Lower leg skin (tissue), 4 donors: ENCODE results near the gene BIRC5. TPM values are rescaled to one million over a fixed set of nuclear protein-coding genes. Genes with fewer than 3 reads are reported as not detected.

Source experiments
- DNase-seq, 2 donors: peaks; one replicate each; pipeline ENCODE4 v3.0.0-alpha.2; 2019; ENCODE audit warnings: low spot score in 2 of 2
- H3K4me3 ChIP-seq: fragments of 200-600 bp; sonication (generic); 2 replicates; pipeline ENCODE4 v1.5.1; 2017; ENCODE audit warnings: mild to moderate bottlenecking, low read depth; ENCODE audit not compliant: poor library complexity, severe bottlenecking
- POLR2A ChIP-seq, 2 donors: fragments of 450-650 bp; IDR thresholded peaks; one replicate each; pipeline ENCODE4 v1.6.1; 2016 to 2017; ENCODE audit warnings: antibody characterized with exemption in 2 of 2, mild to moderate bottlenecking in 1 of 2, moderate library complexity in 1 of 2
- WGBS, 2 donors: methylation state at CpG; one replicate each; pipeline ENCODE4 v1.1.5; 2018; 5-methylcytosine and 5-hydroxymethylcytosine counted together
- intact Hi-C: fragments of 100-400 bp; cut with DNase I; formaldehyde crosslinking; loops from one replicate; pipeline ENCODE4 v1.15.0; 2023; ENCODE audit warnings: low total_unique reads
- total RNA-seq, 4 donors: library from RNA; depleted of rRNA; stranded (reverse); fragments of >200 nt; gene quantifications; one replicate each; pipeline ENCODE4 v1.1.0, GENCODE V29; 2016
- TF ChIP-seq, protein P1 (sequence below), 3 donors: fragments of 450-650 bp; IDR thresholded peaks; one replicate each; pipeline ENCODE4 v1.5.1; 2016; ENCODE audit warnings: antibody characterized with exemption in 3 of 3, mild to moderate bottlenecking in 3 of 3, moderate library complexity in 2 of 3

The BIRC5 gene
- total RNA-seq, 4 donors from 2014 or later = 1.8 to 6.7 (median 3.9) TPM

DNA sequence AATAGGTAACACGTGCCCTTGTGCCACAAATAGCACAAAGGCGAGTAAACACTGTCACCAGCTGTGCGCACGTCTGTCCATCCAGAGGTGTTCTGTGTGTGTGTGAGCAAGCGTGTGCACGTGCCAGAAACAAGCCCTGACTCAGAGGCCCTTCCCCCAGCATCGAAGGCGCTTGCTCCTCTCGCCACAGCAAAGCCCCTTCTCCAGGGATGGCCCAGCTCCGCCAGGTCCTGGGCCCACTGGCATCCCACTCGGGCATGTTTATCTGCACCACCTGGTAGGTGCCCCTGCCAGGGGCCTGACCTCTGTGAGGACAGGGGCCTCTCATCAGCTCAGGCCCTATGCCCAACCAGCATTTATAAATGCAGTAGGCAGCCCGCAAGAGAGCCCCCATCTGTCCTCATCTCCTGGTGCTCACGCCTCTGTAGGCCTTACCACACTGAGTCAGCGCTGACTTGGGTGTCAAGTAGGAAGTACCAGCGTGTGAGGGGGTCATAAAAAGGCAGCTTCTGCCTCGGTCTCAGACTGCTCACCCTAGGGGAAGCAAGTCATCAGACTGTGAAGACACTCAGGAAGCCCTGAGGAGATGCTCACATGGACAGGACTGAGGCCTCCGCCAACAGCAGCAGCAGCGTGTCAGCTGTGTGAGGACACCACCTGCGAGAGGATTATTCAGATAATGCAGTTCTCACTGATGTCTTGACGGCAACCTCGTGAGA is 28.1 kb downstream of the BIRC5 start:
- 77 to 78% methylated on average over 21 of the region's 21 CpGs for WGBS, 2 donors
- intact Hi-C loops = no loop called here
- TF ChIP-seq, protein P1, sequence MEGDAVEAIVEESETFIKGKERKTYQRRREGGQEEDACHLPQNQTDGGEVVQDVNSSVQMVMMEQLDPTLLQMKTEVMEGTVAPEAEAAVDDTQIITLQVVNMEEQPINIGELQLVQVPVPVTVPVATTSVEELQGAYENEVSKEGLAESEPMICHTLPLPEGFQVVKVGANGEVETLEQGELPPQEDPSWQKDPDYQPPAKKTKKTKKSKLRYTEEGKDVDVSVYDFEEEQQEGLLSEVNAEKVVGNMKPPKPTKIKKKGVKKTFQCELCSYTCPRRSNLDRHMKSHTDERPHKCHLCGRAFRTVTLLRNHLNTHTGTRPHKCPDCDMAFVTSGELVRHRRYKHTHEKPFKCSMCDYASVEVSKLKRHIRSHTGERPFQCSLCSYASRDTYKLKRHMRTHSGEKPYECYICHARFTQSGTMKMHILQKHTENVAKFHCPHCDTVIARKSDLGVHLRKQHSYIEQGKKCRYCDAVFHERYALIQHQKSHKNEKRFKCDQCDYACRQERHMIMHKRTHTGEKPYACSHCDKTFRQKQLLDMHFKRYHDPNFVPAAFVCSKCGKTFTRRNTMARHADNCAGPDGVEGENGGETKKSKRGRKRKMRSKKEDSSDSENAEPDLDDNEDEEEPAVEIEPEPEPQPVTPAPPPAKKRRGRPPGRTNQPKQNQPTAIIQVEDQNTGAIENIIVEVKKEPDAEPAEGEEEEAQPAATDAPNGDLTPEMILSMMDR (IDR thresholded peaks at IDR 0.05) = no peak
- no peak for TF ChIP-seq POLR2A (IDR thresholded peaks at IDR 0.05)
- H3K4me3 ChIP-seq = no peak overlapping the region
- no peak for DNase-seq

DNA sequence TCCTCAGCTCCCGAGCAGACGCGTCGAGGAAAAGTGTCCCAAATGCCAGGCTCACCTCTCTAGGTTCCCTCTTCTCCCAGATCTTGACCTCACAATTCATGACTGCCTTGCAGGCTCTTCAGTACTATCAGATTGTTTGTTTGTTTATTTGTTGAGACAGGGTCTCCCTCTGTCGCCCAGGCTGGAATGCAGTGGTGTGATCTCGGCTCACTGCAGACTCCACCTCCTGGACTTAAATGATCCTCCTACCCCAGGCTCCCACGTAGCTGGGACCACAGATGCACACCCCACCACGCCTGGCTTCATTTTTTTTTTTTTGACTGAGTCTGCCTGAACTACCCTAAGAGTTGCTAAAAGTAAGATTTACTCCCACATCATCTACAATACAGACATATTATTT is 33.3 kb downstream of the BIRC5 start:
- DNase-seq = no peak
- H3K4me3 ChIP-seq = no peak overlapping the region
- intact Hi-C loops = no loop called here
- no peak for TF ChIP-seq POLR2A (IDR thresholded peaks at IDR 0.05)
- TF ChIP-seq, protein P1 (IDR thresholded peaks at IDR 0.05) = no peak
- WGBS, 2 donors = 80 to 83% methylated on average over 8 of the region's 8 CpGs

DNA sequence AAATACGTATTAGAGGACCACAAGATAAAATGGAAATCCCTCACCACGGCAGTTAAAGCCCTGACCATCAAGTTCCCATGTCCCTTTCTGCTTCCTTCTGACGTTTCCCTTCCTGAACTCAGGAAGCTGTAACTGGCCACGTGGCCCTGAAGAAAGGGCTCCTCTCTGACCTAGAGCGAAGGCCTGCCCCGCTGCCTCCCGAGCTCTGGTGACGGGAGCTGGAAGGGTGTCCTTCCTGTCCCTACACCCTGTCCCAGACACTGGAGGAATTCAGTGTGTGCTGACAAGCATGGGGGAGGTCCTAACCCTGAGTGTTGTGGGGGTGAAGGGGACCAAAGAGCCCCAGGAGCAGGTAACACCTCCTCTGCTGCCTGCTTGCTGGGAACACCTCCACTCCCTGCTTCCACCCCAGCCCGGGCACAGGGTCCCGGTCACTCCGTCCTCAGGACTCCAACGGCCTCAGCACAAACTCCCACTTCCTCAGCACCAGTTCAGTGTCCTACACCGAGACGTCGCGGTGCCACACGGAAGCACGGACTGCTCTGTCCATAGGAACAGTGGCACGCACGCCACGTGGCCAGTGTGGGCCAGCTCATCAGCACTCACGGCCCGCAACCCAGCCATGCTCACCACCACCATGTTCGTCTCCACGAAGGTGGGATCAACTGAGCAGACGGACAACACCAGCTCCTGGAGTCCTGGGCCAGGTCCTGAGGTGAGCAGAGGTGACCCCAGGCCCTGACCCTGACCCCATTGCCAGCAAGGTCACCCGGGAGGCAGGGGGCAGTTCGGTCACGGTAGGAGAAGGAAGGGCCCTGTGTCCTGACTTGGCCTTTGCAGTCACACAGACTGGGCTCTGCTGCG is 34.2 kb downstream of the BIRC5 start:
- 82 to 87% methylated on average over 30 of the region's 30 CpGs for WGBS, 2 donors
- no peak for DNase-seq
- H3K4me3 ChIP-seq = no peak overlapping the region
- TF ChIP-seq, protein P1 (IDR thresholded peaks at IDR 0.05) = no peak
- TF ChIP-seq POLR2A (IDR thresholded peaks at IDR 0.05) = no peak
- intact Hi-C loops = no loop called here

DNA sequence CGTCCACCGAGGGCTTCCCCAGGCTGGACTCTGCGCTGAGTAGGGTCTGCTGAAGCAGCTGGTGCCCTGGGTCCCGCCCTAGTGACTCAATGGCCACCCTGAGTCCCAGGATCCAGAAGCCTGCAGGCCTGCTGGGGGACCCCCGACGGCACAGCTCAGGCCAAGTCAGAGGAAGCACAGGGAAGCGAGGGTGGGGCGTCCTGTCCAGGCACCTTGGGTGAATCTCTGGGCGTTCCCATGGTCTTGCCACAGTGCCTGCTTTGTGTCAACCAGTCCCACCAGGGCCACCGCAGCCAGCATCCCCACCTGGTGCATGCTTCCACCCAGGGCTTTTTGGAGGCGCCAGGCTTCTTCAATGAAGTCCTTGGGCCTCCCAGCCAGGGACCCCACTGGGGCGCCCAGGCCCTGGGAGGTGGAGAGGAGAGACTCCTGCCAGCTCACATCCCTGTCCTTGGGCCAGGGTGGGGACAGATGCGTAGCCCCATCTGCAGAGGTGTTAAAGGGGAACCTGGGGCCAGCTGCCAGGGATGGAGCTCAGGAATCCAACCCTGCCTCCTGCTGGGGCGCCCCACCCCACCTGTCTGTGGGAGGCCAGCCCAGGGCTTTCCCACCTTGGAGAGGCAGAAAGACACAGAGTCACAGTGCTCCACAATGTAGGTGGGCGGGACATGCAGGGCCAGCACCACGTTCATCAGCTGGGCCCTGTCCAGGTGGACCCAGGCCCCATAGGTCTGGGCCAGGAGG is 35.2 kb downstream of the BIRC5 start:
- no peak overlapping the region for H3K4me3 ChIP-seq
- WGBS, 2 donors = 79 to 82% methylated on average over 11 to 12 of the region's 16 CpGs
- no peak for DNase-seq

More for the DNA sequence above, 35.2 kb downstream of the BIRC5 start:
- intact Hi-C loops = no loop called here
- no peak for TF ChIP-seq POLR2A (IDR thresholded peaks at IDR 0.05)
- TF ChIP-seq, protein P1 (IDR thresholded peaks at IDR 0.05) = no peak
